ENCODE measurements around the gene CFAP20. TPM values are rescaled to one million over a fixed set of nuclear protein-coding genes. Genes with fewer than 3 reads are reported as not detected.

The CFAP20 gene
- total RNA-seq, 1 experiment from 2014 or later: 36.9 TPM

- BruUV-seq (replicated peaks): no TSS peak
- Mint-ChIP-seq H3K4me3 (ENCODE audit: unreplicated experiment) (no peak overlapping the region), H3K4me1 (ENCODE audit: insufficient read depth, unreplicated experiment) (no peaks in the 10 kb centered on the region), H3K36me3 (ENCODE audit: insufficient read depth, unreplicated experiment) (peaks cover 62% of the 10 kb centered on the region), H3K9me3 (ENCODE audit: unreplicated experiment) (no peaks in the 10 kb centered on the region), H3K27ac (ENCODE audit: low read depth, unreplicated experiment) (no peak overlapping the region), H3K27me3 (ENCODE audit: insufficient read depth, unreplicated experiment) (no peaks in the 10 kb centered on the region)
- intact Hi-C loops (cut with micrococcal nuclease): no loop called here
- CTCF ChIA-PET: interaction anchor here (0.6 kb wide), 1 partner anchor 251 kb away, joined by 3 read pairs; no protein-coding TSS in a partner anchor
- POLR2A ChIA-PET: no interaction called here
- no peak for TF ChIP-seq CTCF (IDR thresholded peaks at IDR 0.05; ENCODE audit: unreplicated experiment)
- DNase-seq (ENCODE audit: unreplicated experiment): no peak
Observed at GRCh38 chr16:58114827-58115825, 14.1 kb downstream of the CFAP20 start.

- H3K4me3 Mint-ChIP-seq (ENCODE audit: unreplicated experiment): no peak overlapping the region
- no TSS peak for BruUV-seq (replicated peaks)
- POLR2A ChIA-PET: no interaction called here
- H3K4me1 Mint-ChIP-seq (ENCODE audit: insufficient read depth, unreplicated experiment): no peaks in the 10 kb centered on the region
- H3K36me3 Mint-ChIP-seq (ENCODE audit: insufficient read depth, unreplicated experiment): peaks cover 53% of the 10 kb centered on the region
- intact Hi-C loops (cut with micrococcal nuclease): no loop called here
- no peak for DNase-seq (ENCODE audit: unreplicated experiment)
- no peak for TF ChIP-seq CTCF (IDR thresholded peaks at IDR 0.05; ENCODE audit: unreplicated experiment)
- H3K27me3 Mint-ChIP-seq (ENCODE audit: insufficient read depth, unreplicated experiment): no peaks in the 10 kb centered on the region
- H3K27ac Mint-ChIP-seq (ENCODE audit: low read depth, unreplicated experiment): no peak overlapping the region
- CTCF ChIA-PET: interaction anchor here (0.7 to 0.9 kb wide), 2 partner anchors 87 to 1324 kb away, joined by 3 read pairs; no protein-coding TSS in a partner anchor
- H3K9me3 Mint-ChIP-seq (ENCODE audit: unreplicated experiment): no peaks in the 10 kb centered on the region
Observed at GRCh38 chr16:58111302-58111627, 17.9 kb downstream of the CFAP20 start.

- POLR2A ChIA-PET: interaction anchor here (0.8 to 1.3 kb wide), 3 partner anchors 11 to 38 kb away, joined by 4 to 5 read pairs (median 4); partner anchors contain the start of gene CFAP20
- intact Hi-C loops (cut with micrococcal nuclease): no loop called here
- Mint-ChIP-seq H3K27ac (ENCODE audit: low read depth, unreplicated experiment) (no peak overlapping the region), H3K27me3 (ENCODE audit: insufficient read depth, unreplicated experiment) (no peaks in the 10 kb centered on the region), H3K4me3 (ENCODE audit: unreplicated experiment) (no peak overlapping the region), H3K4me1 (ENCODE audit: insufficient read depth, unreplicated experiment) (no peaks in the 10 kb centered on the region), H3K36me3 (ENCODE audit: insufficient read depth, unreplicated experiment) (peaks cover 49% of the 10 kb centered on the region), H3K9me3 (ENCODE audit: unreplicated experiment) (no peaks in the 10 kb centered on the region)
- CTCF ChIA-PET: no interaction called here
- no peak for DNase-seq (ENCODE audit: unreplicated experiment)
- TF ChIP-seq CTCF (IDR thresholded peaks at IDR 0.05; ENCODE audit: unreplicated experiment): no peak
- BruUV-seq (replicated peaks): no TSS peak
Observed at GRCh38 chr16:58110571-58111301, 18.4 kb downstream of the CFAP20 start.

GRCh38 chr16:58109881-58110280 is 19.3 kb downstream of the CFAP20 start:
- CTCF ChIA-PET: interaction anchor here (0.6 to 1.2 kb wide), 3 partner anchors 14 to 47 kb away, joined by 3 read pairs; no protein-coding TSS in a partner anchor
- no peaks in the 10 kb centered on the region for H3K4me1 Mint-ChIP-seq (ENCODE audit: insufficient read depth, unreplicated experiment)

More at GRCh38 chr16:58109881-58110280, 19.3 kb downstream of the CFAP20 start:
- H3K27me3 Mint-ChIP-seq (ENCODE audit: insufficient read depth, unreplicated experiment): no peaks in the 10 kb centered on the region
- no peaks in the 10 kb centered on the region for H3K9me3 Mint-ChIP-seq (ENCODE audit: unreplicated experiment)
- no peak for DNase-seq (ENCODE audit: unreplicated experiment)
- intact Hi-C loops (cut with micrococcal nuclease): no loop called here
- TF ChIP-seq CTCF (IDR thresholded peaks at IDR 0.05; ENCODE audit: unreplicated experiment): no peak
- H3K4me3 Mint-ChIP-seq (ENCODE audit: unreplicated experiment): no peak overlapping the region
- POLR2A ChIA-PET: interaction anchor here (0.8 to 1.3 kb wide), 3 partner anchors 12 to 37 kb away, joined by 4 to 5 read pairs (median 4); partner anchors contain the start of gene CFAP20
- no TSS peak for BruUV-seq (replicated peaks)
- H3K27ac Mint-ChIP-seq (ENCODE audit: low read depth, unreplicated experiment): no peak overlapping the region
- peaks cover 40% of the 10 kb centered on the region for H3K36me3 Mint-ChIP-seq (ENCODE audit: insufficient read depth, unreplicated experiment)
